GM12872 (cell line): ENCODE measurements around the gene SLC39A13.

Source experiments
- CTCF ChIP-seq: IDR thresholded peaks from 3 replicates; pipeline ENCODE4 v1.5.1; 2011; ENCODE audit warnings: low read depth, mild to moderate bottlenecking, low read length, moderate library complexity; ENCODE audit not compliant: insufficient read depth

The SLC39A13 gene

GRCh38 chr11:47377571-47378009, 30.8 kb upstream of the SLC39A13 start:
- TF ChIP-seq CTCF: no peak

GRCh38 chr11:47378010-47378835, 30.2 kb upstream of the SLC39A13 start, which contains the start of gene SPI1:
Gene SPI1 (minus strand): TSS chr11:47378547. CDS start chr11:47378353, 194 bp downstream.
- no peak for TF ChIP-seq CTCF

- no peak for TF ChIP-seq CTCF
Measured at GRCh38 chr11:47378836-47379170, 29.6 kb upstream of the SLC39A13 start.

- TF ChIP-seq CTCF: no peak
Measured at GRCh38 chr11:47379317-47379716, 29.1 kb upstream of the SLC39A13 start.

- no peak for TF ChIP-seq CTCF
Measured at GRCh38 chr11:47380078-47380477, 28.3 kb upstream of the SLC39A13 start.

- no peak for TF ChIP-seq CTCF
Measured at GRCh38 chr11:47383071-47383470, 25.3 kb upstream of the SLC39A13 start.

GRCh38 chr11:47384498-47384897, 23.9 kb upstream of the SLC39A13 start:
- no peak for TF ChIP-seq CTCF
